A549 (cell line): ENCODE results near the gene HIC2. TPM values are rescaled to one million over a fixed set of nuclear protein-coding genes. Genes with fewer than 3 reads are reported as not detected.

Experiments
- ATAC-seq, 2 experiments: fragments of 200-7000 bp in 1 of 2; fragments of >200 bp in 1 of 2; cut with Nextera tagmentation in 1 of 2; cut with Tn5 transposase in 1 of 2; 3 replicates each; pipeline versions ENCODE4 v1.8.0 to v1.9.1; 2018 to 2020; ENCODE audit warnings: mild to moderate bottlenecking in 1 of 2, moderate library complexity in 1 of 2
- CTCF ChIA-PET: fragments of 300-600 bp; sonication (Branson Sonifier 250); formaldehyde crosslinking; extraction: SDS; loops from one replicate; lab custom pipeline; 2021; ENCODE audit warnings: antibody characterized with exemption, inconsistent platforms; lab: Yijun Ruan, JAX
- POLR2A ChIA-PET: fragments of 350-600 bp; formaldehyde crosslinking; extraction: SDS; loops from one replicate; lab custom pipeline; 2021; ENCODE audit warnings: antibody characterized with exemption, inconsistent platforms; lab: Yijun Ruan, JAX
- DNase-seq, 2 experiments: peaks; one replicate each; pipeline versions ENCODE4 v3.0.0 to v3.0.0-alpha.2; 2011 to 2016; ENCODE audit warnings: low read depth in 1 of 2, low spot score in 1 of 2
- FAIRE-seq: peaks from 2 replicates; lab custom pipeline; 2011; peaks lifted over from hg19 to GRCh38; lab: Jason Lieb, UNC
- H3K27ac ChIP-seq, 2 experiments: fragments of >200 bp; sonication (Bioruptor Twin); formaldehyde crosslinking; 3 replicates each; pipeline ENCODE4 v1.5.1; 2016 to 2017
- H3K4me1 ChIP-seq: fragments of >200 bp; sonication (Bioruptor Twin); formaldehyde crosslinking; 3 replicates; pipeline ENCODE4 v1.6.1; 2016
- H3K4me2 ChIP-seq: fragments of >200 bp; sonication (Bioruptor Twin); formaldehyde crosslinking; 3 replicates; pipeline ENCODE4 v1.6.1; 2016
- H3K4me3 ChIP-seq: fragments of >200 bp; sonication (Bioruptor Twin); formaldehyde crosslinking; 3 replicates; pipeline ENCODE4 v1.5.1; 2016
- H3K9me3 ChIP-seq: fragments of >200 bp; sonication (Bioruptor Twin); formaldehyde crosslinking; 3 replicates; pipeline ENCODE4 v1.6.1; 2016
- BHLHE40 ChIP-seq: IDR thresholded peaks from 2 replicates; pipeline ENCODE4 v1.6.1; 2012; ENCODE audit warnings: low read depth, low read length, inconsistent platforms
- CBX2 ChIP-seq: fragments of 200-600 bp; sonication (generic); IDR thresholded peaks from 2 replicates; pipeline ENCODE4 v1.6.1; 2016; ENCODE audit warnings: low read depth, mild to moderate bottlenecking, borderline replicate concordance
- CBX8 ChIP-seq: fragments of 200-600 bp; sonication (generic); IDR thresholded peaks from 2 replicates; pipeline ENCODE4 v1.6.1; 2016
- E2F6 ChIP-seq: IDR thresholded peaks from 2 replicates; pipeline ENCODE4 v1.6.1; 2012; ENCODE audit warnings: low read depth, borderline replicate concordance
- EP300 ChIP-seq, 2 experiments: fragments of >200 bp; sonication (Bioruptor Twin); formaldehyde crosslinking; IDR thresholded peaks; 2 replicates in 1 of 2; 3 replicates in 1 of 2; pipeline ENCODE4 v1.6.1; 2016 to 2017
- KDM1A ChIP-seq: fragments of 200-600 bp; sonication (generic); IDR thresholded peaks from 2 replicates; pipeline ENCODE4 v1.6.1; 2016; ENCODE audit warnings: low read depth, mild to moderate bottlenecking
- KDM5A ChIP-seq: fragments of 200-600 bp; sonication (generic); IDR thresholded peaks from 2 replicates; pipeline ENCODE4 v1.6.1; 2016; ENCODE audit warnings: antibody characterized with exemption, mild to moderate bottlenecking
- MYC ChIP-seq: IDR thresholded peaks from 2 replicates; pipeline ENCODE4 v1.6.1; 2012; ENCODE audit warnings: mild to moderate bottlenecking, inconsistent platforms, low read length, improper control_type of control experiment, borderline replicate concordance
- NFE2L2 ChIP-seq: fragments of 150-350 bp; conservative IDR thresholded peaks from 2 replicates; pipeline ENCODE4 v1.6.1; 2014; ENCODE audit warnings: low read length
- NR3C1 ChIP-seq: fragments of >200 bp; sonication (Bioruptor Twin); formaldehyde crosslinking; IDR thresholded peaks from 3 replicates; pipeline ENCODE4 v1.6.1; 2017
- PBX3 ChIP-seq: IDR thresholded peaks from 2 replicates; pipeline ENCODE4 v1.6.1; 2012
- POLR2A ChIP-seq: IDR thresholded peaks from 2 replicates; pipeline ENCODE4 v1.6.1; 2012; ENCODE audit warnings: mild to moderate bottlenecking, low read length
- REST ChIP-seq: fragments of 200-600 bp; sonication (generic); IDR thresholded peaks from 2 replicates; pipeline ENCODE4 v1.6.1; 2016; ENCODE audit warnings: antibody characterized with exemption, mild to moderate bottlenecking, moderate library complexity
- RFX5 ChIP-seq: fragments of 450-650 bp; IDR thresholded peaks from 2 replicates; pipeline ENCODE4 v1.7.1; 2014; ENCODE audit warnings: antibody characterized with exemption, mild to moderate bottlenecking, moderate library complexity
- RNF2 ChIP-seq: fragments of 200-600 bp; sonication (generic); IDR thresholded peaks from 2 replicates; pipeline ENCODE4 v1.6.1; 2016; ENCODE audit warnings: low read depth, mild to moderate bottlenecking, antibody characterized with exemption, moderate library complexity, borderline replicate concordance
- SREBF2 ChIP-seq: fragments of 450-650 bp; IDR thresholded peaks from 2 replicates; pipeline ENCODE4 v1.6.1; 2014; ENCODE audit warnings: mild to moderate bottlenecking, moderate library complexity
- TFCP2L1 ChIP-seq: fragments of 250-450 bp; sonication (Bioruptor Pico); IDR thresholded peaks from 2 replicates; pipeline ENCODE4 v1.5.0; 2021; ENCODE audit warnings: mild to moderate bottlenecking
- TP53 ChIP-seq: fragments of 250-450 bp; sonication (Bioruptor Pico); IDR thresholded peaks from 2 replicates; pipeline ENCODE4 v1.5.0; 2021; ENCODE audit warnings: mild to moderate bottlenecking, moderate library complexity
- ZNF302 ChIP-seq: fragments of 250-450 bp; sonication (Bioruptor Pico); IDR thresholded peaks from 2 replicates; pipeline ENCODE4 v1.9.0; 2021; ENCODE audit warnings: inconsistent platforms, mild to moderate bottlenecking, moderate library complexity
- ZSCAN20 ChIP-seq: fragments of 250-450 bp; sonication (Bioruptor Pico); IDR thresholded peaks from 2 replicates; pipeline ENCODE4 v1.8.0; 2022; ENCODE audit warnings: mild to moderate bottlenecking, moderate library complexity
- WGBS: methylation state at CpG from one replicate; pipeline ENCODE4 v1.1.6; 2017; ENCODE audit errors: missing lambda C conversion rate; 5-methylcytosine and 5-hydroxymethylcytosine counted together
- polyA plus RNA-seq, 4 experiments: library from polyadenylated mRNA; depleted of rRNA in 3 of 4; stranded (reverse); fragments of >200 nt; fragmentation: RNase III in 1 of 4; extraction: RNeasy Plus Mini Kit Qiagen cat#74134 plus additional on column Dnase treatment in 1 of 4; gene quantifications; 2 replicates in 3 of 4; 3 replicates in 1 of 4; pipeline ENCODE4 v1.2.3, GENCODE V29; 2011 to 2017
- TF ChIP-seq, protein P1 (sequence below): fragments of 150-350 bp; IDR thresholded peaks from 2 replicates; pipeline ENCODE4 v1.6.1; 2014; ENCODE audit warnings: low read depth, mild to moderate bottlenecking, low read length
- TF ChIP-seq, protein P2 (sequence below): fragments of >200 bp; sonication (Bioruptor Twin); formaldehyde crosslinking; IDR thresholded peaks from 2 replicates; pipeline ENCODE4 v1.6.1; 2016
- TF ChIP-seq, protein P3 (sequence below): fragments of >200 bp; sonication (Bioruptor Twin); formaldehyde crosslinking; IDR thresholded peaks from 3 replicates; pipeline ENCODE4 v1.5.1; 2016

The HIC2 gene
- polyA plus RNA-seq, 2 of the 4 experiments (the other 2 are of a cell fraction): 1.0 to 2.9 TPM

GRCh38 chr22:21443735-21444421, 26.7 kb downstream of the HIC2 start:
- H3K9me3 ChIP-seq: no peaks in the 10 kb centered on the region
- no peak overlapping the region for H3K4me3 ChIP-seq
- TF ChIP-seq CBX8 (no peak), MYC (no peak), RNF2 (no peak), REST (no peak), E2F6 (no peak), POLR2A (no peak), BHLHE40 (no peak), TFCP2L1 (CRISPR knock-in tag) (no peak), CBX2 (no peak), EP300 (IDR thresholded peaks at IDR 0.05) (no peak), SREBF2 (no peak), NR3C1 (no peak), NFE2L2 (no peak), ZNF302 (CRISPR knock-in tag) (no peak), KDM1A (no peak), ZSCAN20 (CRISPR knock-in tag) (no peak), TP53 (CRISPR knock-in tag) (no peak)
- TF ChIP-seq, protein P1, sequence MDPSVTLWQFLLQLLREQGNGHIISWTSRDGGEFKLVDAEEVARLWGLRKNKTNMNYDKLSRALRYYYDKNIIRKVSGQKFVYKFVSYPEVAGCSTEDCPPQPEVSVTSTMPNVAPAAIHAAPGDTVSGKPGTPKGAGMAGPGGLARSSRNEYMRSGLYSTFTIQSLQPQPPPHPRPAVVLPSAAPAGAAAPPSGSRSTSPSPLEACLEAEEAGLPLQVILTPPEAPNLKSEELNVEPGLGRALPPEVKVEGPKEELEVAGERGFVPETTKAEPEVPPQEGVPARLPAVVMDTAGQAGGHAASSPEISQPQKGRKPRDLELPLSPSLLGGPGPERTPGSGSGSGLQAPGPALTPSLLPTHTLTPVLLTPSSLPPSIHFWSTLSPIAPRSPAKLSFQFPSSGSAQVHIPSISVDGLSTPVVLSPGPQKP: no peak
- DNase-seq (no peak), FAIRE-seq (no peak), ATAC-seq (no peak)
- 89% methylated on average over 13 of the region's 16 CpGs for WGBS
- ChIA-PET CTCF (no interaction called here), POLR2A (no interaction called here)
- H3K4me2 ChIP-seq: no peak overlapping the region
- H3K4me1 ChIP-seq: no peaks in the 10 kb centered on the region
- H3K27ac ChIP-seq: no peak overlapping the region

- no peaks in the 10 kb centered on the region for H3K9me3 ChIP-seq
- DNase-seq (no peak), ATAC-seq (no peak), FAIRE-seq (no peak)
- H3K4me3 ChIP-seq: no peak overlapping the region
- no peaks in the 10 kb centered on the region for H3K4me1 ChIP-seq
- H3K4me2 ChIP-seq: no peak overlapping the region
- POLR2A ChIA-PET: no interaction called here
- TF ChIP-seq SREBF2 (no peak), KDM5A (no peak), ZSCAN20 (CRISPR knock-in tag) (no peak), E2F6 (no peak), RFX5 (no peak), PBX3 (no peak)
- TF ChIP-seq, protein P2, sequence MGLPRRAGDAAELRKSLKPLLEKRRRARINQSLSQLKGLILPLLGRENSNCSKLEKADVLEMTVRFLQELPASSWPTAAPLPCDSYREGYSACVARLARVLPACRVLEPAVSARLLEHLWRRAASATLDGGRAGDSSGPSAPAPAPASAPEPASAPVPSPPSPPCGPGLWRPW: no peak
- TF ChIP-seq, protein P3, sequence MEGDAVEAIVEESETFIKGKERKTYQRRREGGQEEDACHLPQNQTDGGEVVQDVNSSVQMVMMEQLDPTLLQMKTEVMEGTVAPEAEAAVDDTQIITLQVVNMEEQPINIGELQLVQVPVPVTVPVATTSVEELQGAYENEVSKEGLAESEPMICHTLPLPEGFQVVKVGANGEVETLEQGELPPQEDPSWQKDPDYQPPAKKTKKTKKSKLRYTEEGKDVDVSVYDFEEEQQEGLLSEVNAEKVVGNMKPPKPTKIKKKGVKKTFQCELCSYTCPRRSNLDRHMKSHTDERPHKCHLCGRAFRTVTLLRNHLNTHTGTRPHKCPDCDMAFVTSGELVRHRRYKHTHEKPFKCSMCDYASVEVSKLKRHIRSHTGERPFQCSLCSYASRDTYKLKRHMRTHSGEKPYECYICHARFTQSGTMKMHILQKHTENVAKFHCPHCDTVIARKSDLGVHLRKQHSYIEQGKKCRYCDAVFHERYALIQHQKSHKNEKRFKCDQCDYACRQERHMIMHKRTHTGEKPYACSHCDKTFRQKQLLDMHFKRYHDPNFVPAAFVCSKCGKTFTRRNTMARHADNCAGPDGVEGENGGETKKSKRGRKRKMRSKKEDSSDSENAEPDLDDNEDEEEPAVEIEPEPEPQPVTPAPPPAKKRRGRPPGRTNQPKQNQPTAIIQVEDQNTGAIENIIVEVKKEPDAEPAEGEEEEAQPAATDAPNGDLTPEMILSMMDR: no peak
- CTCF ChIA-PET: interaction anchor here (0.6 to 1.5 kb wide), 2 partner anchors 9 to 41 kb away, joined by 3 to 4 read pairs; no protein-coding TSS in a partner anchor
- no peak overlapping the region for H3K27ac ChIP-seq
- WGBS: 92% methylated on average over 21 of the region's 35 CpGs
These were observed 27.7 kb downstream of the HIC2 start for GRCh38 chr22:21444701-21445436.
